ENCODE measurements around the gene MALL. TPM values are rescaled to one million over a fixed set of nuclear protein-coding genes. Genes with fewer than 3 reads are reported as not detected.
"Not testable (repeated sequence)": the region's sequence is repeated elsewhere in the genome, so short reads cannot be mapped to it uniquely, and the experiment has no call there.

MALL gene
- total and polyA plus RNA-seq, 4 donors: 1.6 to 4.2 (median 2.7) TPM

GRCh38 chr2:110114831-110115255 lies 779 bp downstream of the MALL start:
- H3K4me1 ChIP-seq (ENCODE audit: control insufficient read depth in 4 of 4, insufficient read depth in 4 of 4, low read length in 3 of 4): peaks cover 0 to 5% (median 4%) of the 10 kb centered on the region in 4 donors
- H3K27ac ChIP-seq (ENCODE audit: low read depth in 1 of 2, low read length in 2 of 2): no peak overlapping the region
- TF ChIP-seq TAF1 (conservative IDR thresholded peaks at IDR 0.05) (no peak), JUND (IDR thresholded peaks at IDR 0.05) (no peak), HNF4A (conservative IDR thresholded peaks at IDR 0.05) (no peak), SP1 (IDR thresholded peaks at IDR 0.05) (no peak), ATF3 (IDR thresholded peaks at IDR 0.05) (no peak)
- H3K9ac ChIP-seq (ENCODE audit: low read depth in 1 of 2, low read length in 2 of 2): no peak overlapping the region
- 66% methylated on average over 14 of the region's 14 CpGs for WGBS
- H3K27me3 ChIP-seq (ENCODE audit: control insufficient read depth in 4 of 4, insufficient read depth in 4 of 4, low read length in 3 of 4): peaks cover 0 to 4% (median 0%) of the 10 kb centered on the region in 4 donors
- H3K9me3 ChIP-seq (ENCODE audit: control insufficient read depth in 4 of 4, low read length in 3 of 4): no peaks in the 10 kb centered on the region
- DNase-seq (ENCODE audit: low spot score): no peak
- H3K36me3 ChIP-seq (ENCODE audit: control insufficient read depth in 4 of 4, insufficient read depth in 3 of 4, low read depth in 1 of 4, low read length in 3 of 4): no peaks in the 10 kb centered on the region
- no peak overlapping the region for H3K4me3 ChIP-seq (ENCODE audit: low read depth in 1 of 3, low read length in 3 of 3)

- Histone ChIP-seq H3K9ac (ENCODE audit: low read depth in 1 of 2, low read length in 2 of 2) (no peak overlapping the region), H3K27ac (ENCODE audit: low read depth in 1 of 2, low read length in 2 of 2) (no peak overlapping the region), H3K36me3 (ENCODE audit: control insufficient read depth in 4 of 4, insufficient read depth in 3 of 4, low read depth in 1 of 4, low read length in 3 of 4) (no peaks in the 10 kb centered on the region), H3K9me3 (ENCODE audit: control insufficient read depth in 4 of 4, low read length in 3 of 4) (no peaks in the 10 kb centered on the region), H3K27me3 (ENCODE audit: control insufficient read depth in 4 of 4, insufficient read depth in 4 of 4, low read length in 3 of 4) (peaks cover 0 to 4% (median 0%) of the 10 kb centered on the region in 4 donors), H3K4me3 (ENCODE audit: low read depth in 1 of 3, low read length in 3 of 3) (no peak overlapping the region), H3K4me1 (ENCODE audit: control insufficient read depth in 4 of 4, insufficient read depth in 4 of 4, low read length in 3 of 4) (peaks cover 0 to 5% (median 4%) of the 10 kb centered on the region in 4 donors)
- DNase-seq (ENCODE audit: low spot score): no peak
- 63% methylated on average over 8 of the region's 8 CpGs for WGBS
- no peak for TF ChIP-seq CTCF (IDR thresholded peaks at IDR 0.05; ENCODE audit: low read depth, low read length, missing input control)
- no peak for TF ChIP-seq HNF4G (IDR thresholded peaks at IDR 0.05)
- no peak for TF ChIP-seq HNF4A (conservative IDR thresholded peaks at IDR 0.05)
- TF ChIP-seq RXRA (IDR thresholded peaks at IDR 0.05): no peak
- no peak for TF ChIP-seq MAX (IDR thresholded peaks at IDR 0.05)
- TF ChIP-seq ZBTB33 (IDR thresholded peaks at IDR 0.05): no peak
- TF ChIP-seq REST (IDR thresholded peaks at IDR 0.05): no peak
- TF ChIP-seq TAF1 (conservative IDR thresholded peaks at IDR 0.05): no peak
- no peak for TF ChIP-seq EGR1 (IDR thresholded peaks at IDR 0.05; ENCODE audit: low read depth in 2 of 2)
- no peak for TF ChIP-seq ATF3 (IDR thresholded peaks at IDR 0.05)
- TF ChIP-seq FOXA1 (IDR thresholded peaks at IDR 0.05): no peak
- no peak for TF ChIP-seq YY1 (IDR thresholded peaks at IDR 0.05)
- no peak for TF ChIP-seq SP1 (IDR thresholded peaks at IDR 0.05)
- TF ChIP-seq RAD21 (IDR thresholded peaks at IDR 0.05): no peak
- no peak for TF ChIP-seq NR2F2 (IDR thresholded peaks at IDR 0.05)
- TF ChIP-seq GABPA (IDR thresholded peaks at IDR 0.05 in 1 of 2, conservative IDR thresholded peaks at IDR 0.05 in 1 of 2): no peak
- TF ChIP-seq FOXA2 (IDR thresholded peaks at IDR 0.05): no peak
Measured at GRCh38 chr2:110113961-110114591, 1.5 kb downstream of the MALL start.

- H3K36me3 ChIP-seq (ENCODE audit: control insufficient read depth in 4 of 4, insufficient read depth in 3 of 4, low read depth in 1 of 4, low read length in 3 of 4); H3K4me1 ChIP-seq (ENCODE audit: control insufficient read depth in 4 of 4, insufficient read depth in 4 of 4, low read length in 3 of 4); H3K27ac ChIP-seq (ENCODE audit: low read depth in 1 of 2, low read length in 2 of 2); H3K27me3 ChIP-seq (ENCODE audit: control insufficient read depth in 4 of 4, insufficient read depth in 4 of 4, low read length in 3 of 4); H3K9me3 ChIP-seq (ENCODE audit: control insufficient read depth in 4 of 4, low read length in 3 of 4); H3K9ac ChIP-seq (ENCODE audit: low read depth in 1 of 2, low read length in 2 of 2); DNase-seq (ENCODE audit: low spot score); H3K4me3 ChIP-seq (ENCODE audit: low read depth in 1 of 3, low read length in 3 of 3): not testable (repeated sequence)
- 88% methylated on average over 2 of the region's 2 CpGs for WGBS
Measured at GRCh38 chr2:110108291-110108690, 7.3 kb downstream of the MALL start.

Data from liver (tissue), 9 donors.